ENCODE measurements around the gene EDNRB.
"Not testable (repeated sequence)": the region's sequence is repeated elsewhere in the genome, so short reads cannot be mapped to it uniquely, and the experiment has no call there.

EDNRB gene

GRCh38 chr13:77896536-77896935, 22.1 kb downstream of the EDNRB start:
- DNase-seq = no peak

- DNase-seq = no peak
Observed at GRCh38 chr13:77894743-77895142, 23.9 kb downstream of the EDNRB start.

GRCh38 chr13:77893066-77893465, 25.6 kb downstream of the EDNRB start:
- no peak for DNase-seq

- DNase-seq = no peak
Observed at GRCh38 chr13:77892491-77892890, 26.1 kb downstream of the EDNRB start.

GRCh38 chr13:77891486-77891885, 27.1 kb downstream of the EDNRB start:
- peak; percentile 37 to 49 (median 45) for DNase-seq

- no peak for DNase-seq
Observed at GRCh38 chr13:77891041-77891440, 27.6 kb downstream of the EDNRB start.

- DNase-seq = no peak
Observed at GRCh38 chr13:77883328-77883727, 35.3 kb downstream of the EDNRB start.

- DNase-seq = no peak
Observed at GRCh38 chr13:77878190-77878589, 40.4 kb downstream of the EDNRB start.

- no peak for DNase-seq
Observed at GRCh38 chr13:77876176-77876575, 42.5 kb downstream of the EDNRB start.

GRCh38 chr13:77874406-77874805, 44.2 kb downstream of the EDNRB start:
- DNase-seq = no peak

GRCh38 chr13:77872995-77873394, 45.6 kb downstream of the EDNRB start:
- DNase-seq = no peak

- DNase-seq = no peak
Observed at GRCh38 chr13:77871596-77871995, 47.0 kb downstream of the EDNRB start.

GRCh38 chr13:77868717-77869116, 49.9 kb downstream of the EDNRB start:
- peak; percentile 35 to 50 (median 48) for DNase-seq

GRCh38 chr13:77866971-77867370, 51.7 kb downstream of the EDNRB start:
- no peak for DNase-seq

GRCh38 chr13:77865622-77866021, 53.0 kb downstream of the EDNRB start:
- no peak for DNase-seq

- peak; percentile 21 to 50 (median 36) for DNase-seq
Observed at GRCh38 chr13:77863144-77863543, 55.5 kb downstream of the EDNRB start.

GRCh38 chr13:77861741-77862140, 56.9 kb downstream of the EDNRB start:
- peak in 2 of 3 donors; percentile 33 to 38 for DNase-seq

GRCh38 chr13:77860507-77860981, 58.1 kb downstream of the EDNRB start:
- DNase-seq = peak; percentile 20 to 70 (median 55)

- peak in 2 of 3 donors; percentile 24 to 43 for DNase-seq
Observed at GRCh38 chr13:77859450-77859849, 59.2 kb downstream of the EDNRB start.

- DNase-seq = no peak
Observed at GRCh38 chr13:77857531-77858209, 61.0 kb downstream of the EDNRB start.

- no peak for DNase-seq
Observed at GRCh38 chr13:77853703-77854102, 64.9 kb downstream of the EDNRB start.

GRCh38 chr13:77848050-77848449, 70.6 kb downstream of the EDNRB start:
- not testable (repeated sequence) for DNase-seq

GRCh38 chr13:77846173-77846572, 72.5 kb downstream of the EDNRB start:
- DNase-seq = peak in 2 of 3 donors; percentile 51
